Lower lobe of right lung (tissue), 2 donors: Measurements from ENCODE around the gene RTN4RL1. TPM values are rescaled to one million over a fixed set of nuclear protein-coding genes. Genes with fewer than 3 reads are reported as not detected.

Source experiments
- ATAC-seq, 2 donors: fragments of 200-7000 bp; cut with Tn5 transposase; one replicate each; pipeline ENCODE4 v1.9.1; 2020 to 2022; ENCODE audit warnings: mild to moderate bottlenecking in 2 of 2, moderate library complexity in 2 of 2
- DNase-seq: peaks from one replicate; pipeline ENCODE4 v3.0.0-alpha.2; 2020
- H3K27ac ChIP-seq: fragments of 200-600 bp; one replicate; pipeline ENCODE4 v1.8.0; 2022
- H3K27me3 ChIP-seq: fragments of 200-600 bp; one replicate; pipeline ENCODE4 v1.8.0; 2022; ENCODE audit warnings: low read depth
- H3K36me3 ChIP-seq: fragments of 200-600 bp; one replicate; pipeline ENCODE4 v1.8.0; 2022; ENCODE audit warnings: mild to moderate bottlenecking
- H3K4me1 ChIP-seq: fragments of 200-600 bp; one replicate; pipeline ENCODE4 v1.8.0; 2022
- H3K4me3 ChIP-seq: fragments of 200-600 bp; one replicate; pipeline ENCODE4 v1.8.0; 2022; ENCODE audit warnings: mild to moderate bottlenecking
- H3K9me3 ChIP-seq: fragments of 200-600 bp; one replicate; pipeline ENCODE4 v1.8.0; 2022
- CTCF ChIP-seq: fragments of 200-600 bp; IDR thresholded peaks from one replicate; pipeline ENCODE4 v1.8.0; 2022; ENCODE audit warnings: antibody characterized with exemption, mild to moderate bottlenecking
- intact Hi-C: fragments of 100-400 bp; cut with DNase I; formaldehyde crosslinking; loops from one replicate; pipeline ENCODE4 v1.11.0; 2022
- total RNA-seq: library from RNA; stranded (reverse); fragmentation: NEBNext Ultra II Directional; extraction: Animal tissue kit (Norgen Biotek cat#: 25700); gene quantifications from one replicate; pipeline ENCODE4 v1.2.1, GENCODE V29; 2021
- donor health status: DM: no; HTN: yes; CAD: no; lungs with severe emphysema.

The RTN4RL1 gene
- total RNA-seq, 1 donor from 2014 or later: 5.8 TPM

- Histone ChIP-seq H3K36me3 (no peaks in the 10 kb centered on the region), H3K9me3 (no peaks in the 10 kb centered on the region), H3K4me3 (no peak overlapping the region), H3K27me3 (no peaks in the 10 kb centered on the region), H3K4me1 (no peaks in the 10 kb centered on the region), H3K27ac (no peak overlapping the region)
- DNase-seq: no peak
- intact Hi-C loops: no loop called here
- no peak for ATAC-seq
- TF ChIP-seq CTCF: no peak
Measured at GRCh38 chr17:1946021-1946932, 78.9 kb downstream of the RTN4RL1 start.

- H3K36me3 ChIP-seq: no peaks in the 10 kb centered on the region
Measured at GRCh38 chr17:1945621-1946020, 79.5 kb downstream of the RTN4RL1 start.

GRCh38 chr17:1943436-1943831 lies 81.7 kb downstream of the RTN4RL1 start:
- TF ChIP-seq CTCF: no peak
- peaks cover 8% of the 10 kb centered on the region for H3K4me1 ChIP-seq
- ATAC-seq (no peak), DNase-seq (no peak)
- H3K27me3 ChIP-seq: no peaks in the 10 kb centered on the region
- intact Hi-C loops: no loop called here
- H3K9me3 ChIP-seq: no peaks in the 10 kb centered on the region
- H3K4me3 ChIP-seq: no peak overlapping the region
- H3K27ac ChIP-seq: no peak overlapping the region
- H3K36me3 ChIP-seq: no peaks in the 10 kb centered on the region

More at GRCh38 chr17:1945621-1946020, 79.5 kb downstream of the RTN4RL1 start:
- intact Hi-C loops: no loop called here
- no peak for ATAC-seq
- DNase-seq: no peak
- Histone ChIP-seq H3K4me3 (no peak overlapping the region), H3K27ac (no peak overlapping the region), H3K27me3 (no peaks in the 10 kb centered on the region), H3K9me3 (no peaks in the 10 kb centered on the region), H3K4me1 (peaks cover under 1% of the 10 kb centered on the region)
- TF ChIP-seq CTCF: no peak

GRCh38 chr17:1942666-1943435 lies 82.3 kb downstream of the RTN4RL1 start:
- H3K36me3 ChIP-seq: no peaks in the 10 kb centered on the region
- intact Hi-C loops: no loop called here
- no peak for TF ChIP-seq CTCF
- H3K4me1 ChIP-seq: peaks cover 8% of the 10 kb centered on the region
- H3K9me3 ChIP-seq: no peaks in the 10 kb centered on the region
- DNase-seq (no peak), ATAC-seq (no peak)
- H3K27ac ChIP-seq: no peak overlapping the region
- H3K27me3 ChIP-seq: no peaks in the 10 kb centered on the region
- no peak overlapping the region for H3K4me3 ChIP-seq

GRCh38 chr17:1942066-1942365 lies 83.1 kb downstream of the RTN4RL1 start:
- ATAC-seq (no peak), DNase-seq (no peak)
- no peaks in the 10 kb centered on the region for H3K27me3 ChIP-seq
- no peaks in the 10 kb centered on the region for H3K9me3 ChIP-seq
- no peak for TF ChIP-seq CTCF
- intact Hi-C loops: no loop called here
- H3K36me3 ChIP-seq: no peaks in the 10 kb centered on the region
- no peak overlapping the region for H3K4me3 ChIP-seq
- no peak overlapping the region for H3K27ac ChIP-seq
- peaks cover 8% of the 10 kb centered on the region for H3K4me1 ChIP-seq
